Activated CD8-positive, alpha-beta memory T cell treated with anti-CD3 and anti-CD28 coated beads, Interleukin-2, amount 10 ng/mL, durations not matched to agents 7 days and 5 days (primary cell): ENCODE data around the gene ADAM29. TPM values are rescaled to one million over a fixed set of nuclear protein-coding genes. Genes with fewer than 3 reads are reported as not detected.
"Not testable (repeated sequence)": the region's sequence is repeated elsewhere in the genome, so short reads cannot be mapped to it uniquely, and the experiment has no call there.

ENCODE experiments used
- ATAC-seq: fragments of 150-1000 bp; cut with Tn5 transposase; one replicate; pipeline ENCODE4 v1.10.0; 2021; ENCODE audit warnings: moderate library complexity
- CTCF ChIA-PET: fragments of 350-600 bp; sonication (Branson Sonifier 250); formaldehyde crosslinking; loops from one replicate; lab custom pipeline; 2021; ENCODE audit warnings: antibody characterized with exemption; lab: Charles Lee
- DNase-seq: peaks from one replicate; pipeline ENCODE4 v3.0.0-alpha.2; 2020
- H3K27ac Mint-ChIP-seq: one replicate; pipeline ENCODE4 v1.8.0; 2021; ENCODE audit warnings: mild to moderate bottlenecking, mixed read lengths
- H3K27me3 Mint-ChIP-seq: one replicate; pipeline ENCODE4 v1.8.0; 2021; ENCODE audit warnings: mixed read lengths
- H3K36me3 Mint-ChIP-seq: one replicate; pipeline ENCODE4 v1.8.0; 2021; ENCODE audit warnings: mild to moderate bottlenecking, mixed read lengths
- H3K4me1 Mint-ChIP-seq: one replicate; pipeline ENCODE4 v1.8.0; 2021; ENCODE audit warnings: mixed read lengths
- H3K4me3 Mint-ChIP-seq: one replicate; pipeline ENCODE4 v1.8.0; 2021; ENCODE audit warnings: mild to moderate bottlenecking, moderate library complexity, mixed read lengths
- H3K9me3 Mint-ChIP-seq: one replicate; pipeline ENCODE4 v1.8.0; 2022; ENCODE audit warnings: low read depth, mixed read lengths
- total RNA-seq, 2 experiments: library from RNA; stranded (reverse); gene quantifications; one replicate each; pipeline ENCODE4 v1.2.3, GENCODE V29; 2021

ADAM29 gene
- total RNA-seq = not detected

- ATAC-seq (no peak), DNase-seq (no peak)
- CTCF ChIA-PET = no interaction called here
- Mint-ChIP-seq H3K9me3 (peaks cover 7% of the 10 kb centered on the region), H3K27me3 (no peaks in the 10 kb centered on the region), H3K4me3 (no peak within 1 kb of the TSS), H3K27ac (no peak within 1 kb of the TSS), H3K4me1 (no peaks in the 10 kb centered on the region), H3K36me3 (no peaks in the 10 kb centered on the region)
Measured at GRCh38 chr4:174918058-174918457, at the start of gene ADAM29. Gene ADAM29 (plus strand): TSS chr4:174918358. CDS start chr4:174975526, 57,168 bp downstream.

GRCh38 chr4:174869339-174869738 lies 48.8 kb upstream of the ADAM29 start:
- CTCF ChIA-PET = no interaction called here
- peaks cover 5% of the 10 kb centered on the region for H3K9me3 Mint-ChIP-seq
- ATAC-seq = no peak
- DNase-seq = no peak
- no peaks in the 10 kb centered on the region for H3K36me3 Mint-ChIP-seq
- no peaks in the 10 kb centered on the region for H3K4me1 Mint-ChIP-seq
- H3K27me3 Mint-ChIP-seq = no peaks in the 10 kb centered on the region
- no peak overlapping the region for H3K27ac Mint-ChIP-seq
- no peak overlapping the region for H3K4me3 Mint-ChIP-seq

GRCh38 chr4:174870311-174870710 lies 47.8 kb upstream of the ADAM29 start:
- ATAC-seq (no peak), DNase-seq (no peak)
- H3K4me1 Mint-ChIP-seq = no peaks in the 10 kb centered on the region
- no peak overlapping the region for H3K4me3 Mint-ChIP-seq
- H3K27me3 Mint-ChIP-seq = no peaks in the 10 kb centered on the region
- H3K36me3 Mint-ChIP-seq = no peaks in the 10 kb centered on the region
- CTCF ChIA-PET = no interaction called here
- peaks cover 2% of the 10 kb centered on the region for H3K9me3 Mint-ChIP-seq
- H3K27ac Mint-ChIP-seq = no peak overlapping the region

DNA sequence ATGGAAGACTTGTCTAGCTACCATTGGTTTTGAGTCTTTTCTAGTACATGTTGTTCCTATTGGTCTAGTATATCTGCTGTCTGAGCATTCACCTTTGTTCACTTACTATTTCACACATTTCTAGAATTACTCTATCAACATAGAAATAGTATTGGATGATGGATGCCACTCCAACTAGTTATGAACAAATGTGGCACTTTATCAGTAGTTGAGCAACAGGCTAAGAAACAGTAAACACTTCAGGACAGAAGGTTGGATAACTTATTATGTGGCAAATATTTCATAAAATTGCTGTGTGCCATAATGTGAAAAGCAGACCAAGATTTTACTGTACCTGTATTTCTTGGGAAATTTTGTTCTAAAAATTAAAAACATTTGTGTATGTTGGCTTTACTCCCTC lies 46.8 kb upstream of the ADAM29 start:
- H3K27ac Mint-ChIP-seq = no peak overlapping the region
- DNase-seq (no peak), ATAC-seq (no peak)
- H3K9me3 Mint-ChIP-seq = peaks cover 2% of the 10 kb centered on the region
- H3K4me1 Mint-ChIP-seq = no peaks in the 10 kb centered on the region
- no peak overlapping the region for H3K4me3 Mint-ChIP-seq
- H3K27me3 Mint-ChIP-seq = no peaks in the 10 kb centered on the region
- H3K36me3 Mint-ChIP-seq = no peaks in the 10 kb centered on the region
- CTCF ChIA-PET = no interaction called here

DNA sequence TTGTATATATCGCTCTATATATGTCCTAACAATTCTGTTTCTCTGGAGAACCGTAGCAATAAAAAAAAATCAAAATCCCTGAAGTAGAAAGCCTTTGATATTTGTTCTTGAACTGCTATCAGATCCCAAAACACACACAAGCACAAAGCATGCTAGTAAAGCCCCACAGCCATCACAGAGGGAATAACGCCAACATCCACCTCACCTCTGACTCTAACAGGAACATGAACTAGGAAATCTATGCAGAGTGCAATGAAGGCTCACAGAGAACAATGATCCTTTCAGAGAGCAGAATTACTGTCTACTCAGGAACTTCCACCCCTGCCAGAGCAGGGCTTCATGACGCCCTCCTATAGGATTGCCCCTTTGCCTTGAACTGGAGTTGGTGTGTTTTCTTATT lies 45.0 kb upstream of the ADAM29 start:
- H3K27me3 Mint-ChIP-seq, H3K4me3 Mint-ChIP-seq, H3K4me1 Mint-ChIP-seq, DNase-seq, H3K27ac Mint-ChIP-seq, CTCF ChIA-PET, H3K9me3 Mint-ChIP-seq, ATAC-seq, H3K36me3 Mint-ChIP-seq: not testable (repeated sequence)

GRCh38 chr4:174873931-174874330 lies 44.2 kb upstream of the ADAM29 start:
- CTCF ChIA-PET = no interaction called here
- Mint-ChIP-seq H3K27me3 (no peaks in the 10 kb centered on the region), H3K9me3 (peaks cover 4% of the 10 kb centered on the region), H3K4me1 (no peaks in the 10 kb centered on the region), H3K36me3 (no peaks in the 10 kb centered on the region), H3K4me3 (no peak overlapping the region), H3K27ac (no peak overlapping the region)
- ATAC-seq = no peak
- DNase-seq = no peak

DNA sequence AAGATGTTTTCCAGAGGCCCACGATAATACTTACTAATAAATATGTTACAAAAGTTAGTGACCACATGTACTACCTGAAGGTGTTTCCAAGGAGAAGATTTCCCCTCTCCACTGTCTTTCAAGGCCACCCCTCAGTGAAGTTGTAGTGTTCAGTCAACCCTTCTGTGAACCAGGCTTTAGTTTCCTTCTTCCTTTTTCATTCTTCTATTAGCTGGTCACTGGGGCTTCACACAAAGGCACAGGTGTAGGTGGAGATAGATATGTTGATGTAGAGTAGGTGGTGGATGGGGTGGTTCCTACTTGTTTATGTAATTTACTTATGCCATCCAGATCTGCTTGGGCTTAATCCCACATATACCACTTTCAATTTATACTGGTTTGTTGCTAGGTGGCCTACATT lies 43.3 kb upstream of the ADAM29 start:
- no peak overlapping the region for H3K4me3 Mint-ChIP-seq
- ATAC-seq (no peak), DNase-seq (no peak)
- no peaks in the 10 kb centered on the region for H3K27me3 Mint-ChIP-seq
- no peak overlapping the region for H3K27ac Mint-ChIP-seq
- CTCF ChIA-PET = no interaction called here
- H3K9me3 Mint-ChIP-seq = peaks cover 4% of the 10 kb centered on the region
- no peaks in the 10 kb centered on the region for H3K4me1 Mint-ChIP-seq
- H3K36me3 Mint-ChIP-seq = no peaks in the 10 kb centered on the region

DNA sequence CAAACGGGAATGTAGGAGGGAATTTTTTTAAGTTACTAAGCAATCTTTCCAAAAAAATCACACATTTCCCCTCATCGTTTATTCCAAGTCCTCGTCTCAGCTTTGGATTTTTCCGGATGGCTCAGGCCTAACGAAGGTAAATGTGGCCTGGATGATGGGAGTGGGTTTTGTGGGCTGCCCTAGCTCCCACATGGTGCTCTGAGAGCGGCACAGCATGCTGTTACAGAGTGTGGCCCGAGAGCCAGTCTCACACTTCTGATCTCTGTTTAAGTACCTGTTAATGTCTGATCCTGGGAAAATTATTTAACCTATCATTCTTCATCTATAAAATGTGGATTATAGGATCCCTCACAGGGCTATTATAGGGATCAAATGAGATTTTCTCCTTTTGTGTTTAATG lies 38.2 kb upstream of the ADAM29 start:
- CTCF ChIA-PET = no interaction called here
- Mint-ChIP-seq H3K4me3 (no peak overlapping the region), H3K36me3 (no peaks in the 10 kb centered on the region), H3K4me1 (no peaks in the 10 kb centered on the region), H3K27me3 (no peaks in the 10 kb centered on the region), H3K9me3 (peaks cover 4% of the 10 kb centered on the region), H3K27ac (no peak overlapping the region)
- no peak for DNase-seq
- no peak for ATAC-seq

GRCh38 chr4:174882317-174882992 lies 35.7 kb upstream of the ADAM29 start:
- no peaks in the 10 kb centered on the region for H3K9me3 Mint-ChIP-seq
- H3K27me3 Mint-ChIP-seq = no peaks in the 10 kb centered on the region
- H3K4me3 Mint-ChIP-seq = no peak overlapping the region

DNA sequence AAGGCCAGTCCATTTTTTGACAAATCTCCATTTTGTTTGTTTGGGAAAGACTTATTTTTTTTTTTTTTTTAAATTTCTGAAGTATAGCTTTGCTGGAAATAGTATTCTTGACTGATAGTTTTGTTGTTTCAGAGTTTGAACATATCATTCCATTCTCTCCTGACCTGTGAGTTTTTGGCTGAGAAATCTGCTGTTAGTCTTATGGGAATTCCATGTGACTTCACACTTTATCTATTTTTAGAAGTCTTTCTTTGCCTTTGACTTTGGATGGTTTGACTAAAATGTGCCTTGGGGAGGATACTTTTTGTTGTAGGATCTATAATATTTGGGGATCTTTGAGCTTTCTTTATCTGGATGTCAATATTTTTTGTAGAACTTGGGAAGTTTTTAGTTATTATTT lies 10.7 kb upstream of the ADAM29 start:
- Mint-ChIP-seq H3K27me3 (no peaks in the 10 kb centered on the region), H3K4me1 (no peaks in the 10 kb centered on the region), H3K27ac (no peak overlapping the region), H3K4me3 (no peak overlapping the region), H3K36me3 (no peaks in the 10 kb centered on the region), H3K9me3 (peaks cover 6% of the 10 kb centered on the region)
- DNase-seq (no peak), ATAC-seq (no peak)
- CTCF ChIA-PET = no interaction called here

More at GRCh38 chr4:174882317-174882992, 35.7 kb upstream of the ADAM29 start:
- CTCF ChIA-PET = interaction anchor here (0.6 to 0.7 kb wide), 2 partner anchors 56 to 107 kb away, joined by 4 read pairs; no protein-coding TSS in a partner anchor
- DNase-seq = no peak
- no peaks in the 10 kb centered on the region for H3K36me3 Mint-ChIP-seq
- H3K27ac Mint-ChIP-seq = no peak overlapping the region
- no peaks in the 10 kb centered on the region for H3K4me1 Mint-ChIP-seq
- no peak for ATAC-seq

GRCh38 chr4:174910271-174910670 lies 7.9 kb upstream of the ADAM29 start:
- no peak for ATAC-seq
- H3K36me3 Mint-ChIP-seq = no peaks in the 10 kb centered on the region
- CTCF ChIA-PET = no interaction called here

GRCh38 chr4:174912919-174913543 lies 5.1 kb upstream of the ADAM29 start:
- no peak for ATAC-seq
- peaks cover 7% of the 10 kb centered on the region for H3K9me3 Mint-ChIP-seq
- H3K27me3 Mint-ChIP-seq = no peaks in the 10 kb centered on the region
- no peak overlapping the region for H3K4me3 Mint-ChIP-seq
- H3K27ac Mint-ChIP-seq = no peak overlapping the region
- H3K4me1 Mint-ChIP-seq = no peaks in the 10 kb centered on the region
- H3K36me3 Mint-ChIP-seq = no peaks in the 10 kb centered on the region
- DNase-seq = no peak
- CTCF ChIA-PET = no interaction called here

More at GRCh38 chr4:174910271-174910670, 7.9 kb upstream of the ADAM29 start:
- Mint-ChIP-seq H3K9me3 (peaks cover 7% of the 10 kb centered on the region), H3K4me1 (no peaks in the 10 kb centered on the region), H3K27me3 (no peaks in the 10 kb centered on the region), H3K4me3 (no peak overlapping the region), H3K27ac (no peak overlapping the region)
- DNase-seq = no peak

DNA sequence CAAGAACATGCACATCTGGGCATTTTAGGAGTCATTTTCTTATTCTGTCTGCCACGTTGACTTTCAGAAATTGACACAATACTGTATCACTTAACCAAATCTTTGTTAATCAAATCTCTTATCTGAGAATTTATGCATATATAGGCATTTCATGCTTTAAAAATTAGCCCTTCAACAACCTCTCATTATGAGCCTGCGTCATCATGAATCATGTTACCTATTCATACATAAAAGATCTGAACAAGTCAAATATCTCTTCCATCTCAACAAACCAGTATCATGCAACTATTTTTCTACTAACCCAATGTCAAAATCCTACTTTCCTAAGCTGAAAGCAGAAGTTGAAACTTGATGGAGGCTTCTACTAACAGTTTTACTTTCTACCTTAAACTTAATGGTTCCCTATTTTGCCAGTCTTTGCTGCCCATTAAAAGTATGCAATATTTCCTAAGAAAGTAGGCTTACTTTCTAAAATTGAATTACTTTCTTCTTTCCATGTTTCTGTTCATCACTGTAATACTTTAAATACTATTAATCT lies 1.8 kb downstream of the ADAM29 start:
- H3K27ac Mint-ChIP-seq = no peak overlapping the region
- no peak for ATAC-seq
- H3K27me3 Mint-ChIP-seq = no peaks in the 10 kb centered on the region
- no peaks in the 10 kb centered on the region for H3K36me3 Mint-ChIP-seq
- CTCF ChIA-PET = no interaction called here
- no peaks in the 10 kb centered on the region for H3K4me1 Mint-ChIP-seq
- H3K9me3 Mint-ChIP-seq = peaks cover 6% of the 10 kb centered on the region
- no peak overlapping the region for H3K4me3 Mint-ChIP-seq
- no peak for DNase-seq

GRCh38 chr4:174926958-174927357 lies 8.8 kb downstream of the ADAM29 start:
- DNase-seq = no peak
- Mint-ChIP-seq H3K4me1 (no peaks in the 10 kb centered on the region), H3K4me3 (no peak overlapping the region), H3K27ac (no peak overlapping the region), H3K36me3 (no peaks in the 10 kb centered on the region), H3K9me3 (no peaks in the 10 kb centered on the region), H3K27me3 (no peaks in the 10 kb centered on the region)
- CTCF ChIA-PET = no interaction called here
- no peak for ATAC-seq
